Measurements from ENCODE around the gene ADORA2B.
"Not testable (repeated sequence)": the region's sequence is repeated elsewhere in the genome, so short reads cannot be mapped to it uniquely, and the experiment has no call there.

ADORA2B gene

GRCh38 chr17:15926039-15926740 is 18.7 kb upstream of the ADORA2B start:
- no peak for DNase-seq

DNA sequence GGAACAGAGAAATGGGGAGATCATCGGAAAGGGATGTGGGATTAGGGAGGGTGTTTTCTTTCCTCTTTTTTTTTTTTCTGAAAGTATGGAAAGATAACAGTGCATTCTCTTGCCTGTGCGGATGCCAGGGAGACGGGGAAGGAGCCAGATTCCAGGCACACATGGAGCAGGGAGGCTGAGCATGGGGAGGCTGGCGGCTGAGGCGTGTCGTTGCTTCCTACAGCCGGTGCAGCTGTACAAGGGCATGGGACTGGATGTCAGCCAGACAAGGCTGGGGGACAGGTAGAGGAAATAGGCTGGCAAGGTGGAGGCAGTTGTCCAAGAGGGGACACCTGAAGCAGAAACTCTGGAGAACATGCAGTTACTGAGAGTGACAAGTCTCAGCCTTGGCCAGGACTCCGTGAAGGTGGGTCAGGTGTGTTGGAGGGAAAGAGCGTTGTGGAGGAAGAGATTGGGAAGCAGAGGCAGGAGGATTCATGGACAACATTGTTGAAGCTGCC is 16.6 kb upstream of the ADORA2B start:
- DNase-seq, result no peak

DNA sequence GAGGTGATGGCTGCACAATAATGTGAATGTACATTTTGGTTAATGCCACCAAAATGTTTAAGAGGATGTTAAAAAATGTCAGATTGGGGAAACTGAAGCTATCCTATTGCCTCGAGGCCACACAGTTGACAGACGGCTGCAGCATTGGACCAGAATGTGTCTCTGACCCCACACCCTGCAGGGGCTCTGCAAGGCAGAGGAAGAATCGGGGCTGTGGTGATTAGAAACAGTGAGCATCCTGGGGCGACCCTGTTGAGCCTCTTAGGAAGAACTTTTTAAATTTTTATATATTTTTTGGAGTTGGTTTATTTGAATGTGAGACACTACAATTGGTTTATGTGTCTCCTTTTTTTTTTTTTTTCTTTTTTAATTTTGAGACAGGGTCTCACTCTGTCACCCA is 15.0 kb upstream of the ADORA2B start:
- no peak for DNase-seq

GRCh38 chr17:15930426-15930825 is 14.5 kb upstream of the ADORA2B start:
- no peak for DNase-seq

DNA sequence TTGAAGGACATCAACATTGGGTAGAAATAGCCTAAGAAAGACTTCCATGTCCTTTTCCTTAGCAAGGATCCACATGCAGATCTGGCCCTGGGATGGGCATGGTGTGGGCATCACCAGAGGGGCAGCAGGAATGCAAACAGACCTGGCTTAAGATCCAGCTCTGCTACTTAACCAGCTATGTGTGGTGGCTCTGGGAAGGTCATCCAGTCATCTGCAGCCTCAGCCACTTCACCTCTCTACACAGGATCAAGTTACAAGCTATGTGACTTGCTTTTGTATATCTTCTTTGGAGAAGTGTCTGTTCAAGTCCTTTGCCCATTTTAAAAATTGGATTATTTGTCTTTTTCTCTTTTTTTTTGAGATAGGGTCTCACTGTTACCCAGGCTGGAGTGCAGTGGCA is 13.5 kb upstream of the ADORA2B start:
- DNase-seq, result no peak

- no peak for DNase-seq
Measured at GRCh38 chr17:15934866-15935265, 10.1 kb upstream of the ADORA2B start.

DNA sequence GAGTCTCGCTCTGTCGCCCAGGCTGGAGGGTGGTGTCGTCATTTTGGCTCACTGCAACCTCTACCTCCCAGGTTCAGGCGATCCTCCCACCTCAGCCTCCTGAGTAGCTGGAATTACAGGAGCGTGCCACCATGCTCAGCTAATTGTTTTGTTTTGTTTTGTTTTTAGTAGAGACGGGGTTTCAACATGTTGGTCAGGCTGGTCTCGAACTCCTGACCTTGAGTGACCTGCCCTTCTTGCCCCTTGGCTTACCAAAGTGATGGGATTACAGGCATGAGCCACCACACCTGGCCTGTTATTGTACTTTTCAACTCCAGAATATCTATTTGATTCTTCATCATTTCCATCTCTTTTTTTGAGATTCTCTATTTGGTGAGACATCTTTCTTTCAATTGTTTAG is 9.0 kb upstream of the ADORA2B start:
- no peak for DNase-seq

- not testable (repeated sequence) for DNase-seq
Measured at GRCh38 chr17:15936481-15936880, 8.4 kb upstream of the ADORA2B start.

- DNase-seq, result no peak
Measured at GRCh38 chr17:15941781-15942180, 3.1 kb upstream of the ADORA2B start.

DNA sequence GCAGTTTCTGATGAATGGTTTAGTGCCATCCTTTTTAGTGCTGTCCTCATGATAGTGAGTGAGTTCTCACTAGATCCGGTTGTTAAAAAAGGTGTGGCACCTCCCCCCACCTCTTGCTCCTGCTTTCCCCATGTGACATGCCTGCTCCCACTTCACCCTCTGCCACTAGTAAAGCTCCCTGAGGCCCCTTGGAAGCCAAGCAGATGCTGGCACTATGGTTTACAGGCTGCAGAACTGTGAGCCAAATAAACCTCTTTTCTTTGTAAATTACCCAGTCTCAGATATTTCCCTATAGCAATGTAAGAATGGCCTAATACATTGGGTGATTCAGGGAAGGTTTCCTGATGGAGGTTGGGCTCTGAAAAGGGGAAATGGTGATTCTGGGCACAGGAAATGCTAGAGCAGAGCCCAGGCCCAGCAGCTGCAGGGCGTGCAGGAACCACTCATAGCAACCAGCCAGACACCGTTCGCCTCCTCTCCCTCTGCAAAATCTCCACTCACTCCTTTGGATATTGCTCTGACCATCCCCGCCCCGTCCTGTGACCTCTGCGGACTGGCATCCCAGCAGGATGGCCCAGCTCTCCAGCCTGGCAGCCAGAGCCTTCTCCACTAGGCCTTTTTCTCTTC is 2.6 kb upstream of the ADORA2B start:
- DNase-seq, result no peak

- no peak for DNase-seq
Measured at GRCh38 chr17:15943971-15944758, 765 bp upstream of the ADORA2B start.

DNA sequence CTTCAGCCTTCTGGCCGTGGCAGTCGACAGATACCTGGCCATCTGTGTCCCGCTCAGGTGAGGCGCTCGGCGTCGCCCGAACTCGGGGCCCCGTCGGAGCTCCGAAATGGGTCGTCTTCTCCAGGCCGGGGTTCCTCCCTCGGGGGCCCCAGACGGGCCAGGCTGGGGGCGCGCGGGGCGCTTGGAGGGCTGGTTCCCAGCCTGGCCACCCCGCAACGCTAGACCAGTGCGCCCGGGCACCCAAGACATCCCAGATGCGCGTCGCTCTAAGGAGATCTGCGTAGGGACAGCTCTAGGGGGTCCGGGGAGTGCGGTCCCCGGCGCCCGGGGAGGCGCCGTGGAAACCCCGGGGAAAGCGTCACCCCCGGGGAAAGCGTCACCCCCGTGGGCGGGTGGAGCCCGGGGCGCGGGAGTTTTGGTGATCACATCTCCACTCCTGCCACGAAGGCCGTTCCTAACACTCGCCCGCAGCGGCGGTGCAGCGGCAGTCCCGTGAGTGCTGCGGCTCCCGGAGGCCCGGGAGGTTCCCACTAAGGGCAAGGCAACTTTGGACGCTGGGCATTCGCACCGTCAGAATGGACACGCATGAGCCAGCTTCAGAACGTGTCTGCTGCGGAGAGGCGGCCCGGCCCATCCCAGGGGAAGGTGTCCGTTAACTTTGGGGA is 729 bp downstream of the ADORA2B start:
- DNase-seq, result no peak

DNA sequence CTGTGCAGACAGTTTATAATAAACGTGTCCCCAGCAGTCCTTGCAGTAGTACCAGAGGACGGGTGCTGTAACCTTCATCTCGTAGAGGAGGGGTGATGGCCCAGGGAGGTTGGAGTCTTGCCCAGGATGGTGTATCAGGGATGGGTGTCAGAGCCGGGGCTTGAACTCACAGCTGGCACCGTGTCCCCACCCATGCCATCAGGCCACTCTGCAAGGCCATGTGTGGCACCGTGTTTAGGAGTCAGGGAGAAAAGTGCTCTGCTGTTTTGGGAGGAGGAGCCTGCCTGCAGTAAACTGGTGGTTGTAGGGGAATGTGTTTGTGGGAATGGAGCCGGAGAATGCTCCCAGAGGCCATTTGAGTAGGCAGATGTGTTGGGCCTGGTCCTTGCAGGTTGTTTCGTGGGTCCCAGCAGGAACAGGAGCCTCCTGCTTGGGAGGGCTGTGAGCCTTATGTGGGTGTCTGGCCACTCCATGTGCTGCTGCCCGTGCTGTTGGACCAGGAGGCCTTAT is 1.7 kb downstream of the ADORA2B start:
- DNase-seq, result no peak

DNA sequence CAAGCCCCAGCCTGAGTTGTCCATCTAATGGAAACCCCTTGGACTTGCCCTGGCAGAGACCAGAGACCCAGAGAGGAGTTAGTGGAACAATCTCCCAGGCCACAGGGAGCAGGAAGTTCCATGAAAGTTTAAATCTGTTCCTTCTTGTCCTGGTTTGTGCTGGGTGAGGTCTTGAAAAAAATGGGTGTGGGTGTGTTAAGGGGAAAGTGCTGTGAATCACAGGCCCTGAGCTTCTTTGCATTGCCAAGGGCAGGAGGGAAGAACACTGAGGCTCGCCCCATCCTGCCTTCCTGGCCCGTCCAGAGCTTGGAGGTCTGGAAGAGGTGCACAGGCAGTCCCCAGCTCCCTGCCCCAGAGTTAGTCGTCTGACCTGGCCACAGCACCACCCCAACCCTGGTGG is 2.3 kb downstream of the ADORA2B start:
- no peak for DNase-seq

DNA sequence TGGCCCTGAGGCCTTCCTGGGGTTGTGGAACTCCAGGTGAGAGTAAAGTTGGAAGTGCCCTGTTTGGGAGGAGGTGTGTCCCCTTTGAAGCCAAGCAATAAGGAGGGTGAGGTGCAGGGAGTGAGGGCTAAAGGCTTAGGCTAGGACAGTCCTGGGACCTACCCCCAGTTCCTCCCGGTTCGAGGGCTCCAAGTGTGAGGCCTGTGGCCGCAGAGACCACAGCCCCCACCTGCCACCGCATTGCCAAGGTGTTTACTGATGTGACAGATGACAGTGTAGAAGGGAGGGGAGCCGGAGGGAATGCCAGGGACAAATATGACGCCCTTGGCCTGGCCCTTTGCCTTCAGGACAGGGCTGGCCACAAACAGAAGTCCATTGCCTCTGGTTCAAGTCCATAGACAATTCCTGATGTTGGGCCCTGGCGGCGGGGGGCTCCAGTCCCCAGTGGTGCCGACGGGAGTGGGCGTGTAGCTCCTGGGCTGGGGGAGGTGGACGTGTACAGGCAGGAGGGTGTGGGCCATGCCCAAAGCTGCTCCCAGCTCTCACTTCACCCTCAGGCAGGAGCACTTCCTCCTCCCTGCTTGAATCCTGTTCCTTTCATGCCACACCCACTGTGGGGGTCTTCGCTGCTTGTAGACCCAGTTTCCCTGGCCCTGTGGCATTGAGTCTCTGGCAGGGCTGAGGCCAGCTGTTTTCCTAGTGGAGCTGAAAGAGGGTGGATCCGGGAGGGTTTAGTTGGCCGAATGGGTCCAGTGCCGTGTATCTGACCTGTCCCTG is 3.2 kb downstream of the ADORA2B start:
- no peak for DNase-seq

- DNase-seq, result no peak
Measured at GRCh38 chr17:15951368-15952047, 6.6 kb downstream of the ADORA2B start.

GRCh38 chr17:15952048-15952532 is 7.2 kb downstream of the ADORA2B start:
- no peak for DNase-seq

GRCh38 chr17:15952916-15953790 is 8.2 kb downstream of the ADORA2B start:
- DNase-seq, result no peak

- no peak for DNase-seq
Measured at GRCh38 chr17:15954222-15954621, 9.3 kb downstream of the ADORA2B start.

Measured in C1 segment of cervical spinal cord (tissue), 14 donors.